PC-9 (cell line): ENCODE measurements around the gene FAM3D. TPM values are rescaled to one million over a fixed set of nuclear protein-coding genes. Genes with fewer than 3 reads are reported as not detected.

Experiments used
- BruUV-seq: library from RNA; stranded (reverse); fragments of 400-500 nt; replicated peaks from 2 replicates; lab custom pipeline; 2021; lab: Mats Ljungman, UMichigan
- CTCF ChIA-PET: fragments of 300-600 bp; sonication (Branson Sonifier 250); formaldehyde crosslinking; loops from one replicate; lab custom pipeline; 2022; ENCODE audit warnings: antibody characterized with exemption; lab: Charles Lee
- POLR2A ChIA-PET: fragments of 300-600 bp; sonication (Branson Sonifier 250); formaldehyde crosslinking; loops from one replicate; lab custom pipeline; 2022; ENCODE audit warnings: antibody characterized with exemption; ENCODE audit not compliant: unreplicated experiment; lab: Charles Lee
- DNase-seq, 2 experiments: peaks; one replicate each; pipeline versions ENCODE4 v3.0.0 to v3.0.0-alpha.2; 2015 to 2022; ENCODE audit warnings: mixed read lengths in 1 of 2
- H2AFZ ChIP-seq: fragments of 200-600 bp; sonication (generic); 2 replicates; pipeline ENCODE4 v1.8.1; 2017; ENCODE audit warnings: antibody characterized with exemption
- H3F3A ChIP-seq: fragments of 200-600 bp; sonication (generic); 2 replicates; pipeline ENCODE4 v1.8.1; 2017; ENCODE audit warnings: antibody characterized with exemption, mild to moderate bottlenecking, low read depth; ENCODE audit not compliant: insufficient read depth
- H3K27ac ChIP-seq: fragments of 200-600 bp; sonication (generic); 2 replicates; pipeline ENCODE4 v1.6.1; 2016; ENCODE audit warnings: mixed run types
- H3K27me3 ChIP-seq: fragments of 200-600 bp; sonication (generic); 2 replicates; pipeline ENCODE4 v1.6.1; 2016; ENCODE audit warnings: low read depth, mixed run types; ENCODE audit not compliant: insufficient read depth
- H3K36me3 ChIP-seq: fragments of 200-600 bp; sonication (generic); 2 replicates; pipeline ENCODE4 v1.6.1; 2016; ENCODE audit warnings: low read depth, mixed run types
- H3K4me1 ChIP-seq: fragments of 200-600 bp; sonication (generic); replicated peaks from 2 replicates; pipeline ENCODE4 v1.6.1; 2016; ENCODE audit warnings: mixed run types; ENCODE audit not compliant: insufficient read depth
- H3K4me2 ChIP-seq: fragments of 200-600 bp; sonication (generic); 2 replicates; pipeline ENCODE4 v1.6.1; 2017; ENCODE audit warnings: mixed run types
- H3K4me3 ChIP-seq: fragments of 200-600 bp; sonication (generic); 2 replicates; pipeline ENCODE4 v1.6.1; 2016; ENCODE audit warnings: mixed run types
- H3K79me2 ChIP-seq: fragments of 200-600 bp; sonication (generic); 2 replicates; pipeline ENCODE4 v1.6.1; 2017; ENCODE audit warnings: low read depth, mixed run types
- H3K9me2 ChIP-seq: fragments of 200-600 bp; sonication (generic); 2 replicates; pipeline ENCODE4 v1.8.1; 2017; ENCODE audit warnings: mild to moderate bottlenecking; ENCODE audit not compliant: insufficient read depth
- H3K9me3 ChIP-seq: fragments of 200-600 bp; sonication (generic); 2 replicates; pipeline ENCODE4 v1.8.1; 2016; ENCODE audit warnings: low read depth; ENCODE audit not compliant: insufficient read depth
- H4K20me1 ChIP-seq: fragments of 200-600 bp; sonication (generic); 2 replicates; pipeline ENCODE4 v1.8.1; 2017; ENCODE audit not compliant: insufficient read depth
- CTCF ChIP-seq: fragments of 200-600 bp; sonication (generic); conservative IDR thresholded peaks from 2 replicates; pipeline ENCODE4 v1.6.1; 2017; ENCODE audit warnings: mixed run types, antibody characterized with exemption, mild to moderate bottlenecking, moderate library complexity
- EZH2 ChIP-seq: fragments of 200-600 bp; sonication (generic); IDR thresholded peaks from 2 replicates; pipeline ENCODE4 v1.8.0; 2017; ENCODE audit warnings: antibody characterized with exemption, low read depth
- intact Hi-C: fragments of 100-400 bp; cut with micrococcal nuclease; formaldehyde crosslinking; loops from one replicate; pipeline ENCODE4 v1.10.0; 2022; ENCODE audit not compliant: unreplicated experiment
- total RNA-seq: library from RNA; stranded (reverse); gene quantifications from 2 replicates; pipeline ENCODE4 v1.2.3, GENCODE V29; 2021

FAM3D gene
- total RNA-seq, 1 experiment from 2014 or later = not detected

- ChIA-PET POLR2A (no interaction called here), CTCF (no interaction called here)
- no peak overlapping the region for H3K4me2 ChIP-seq
- no peak overlapping the region for H2AFZ ChIP-seq
- DNase-seq = no peak
- H3K4me3 ChIP-seq = no peak overlapping the region
- intact Hi-C loops = loop anchor here (10.0 kb wide), 1 partner anchor 209 kb away; no protein-coding TSS in a partner anchor
- no peaks in the 10 kb centered on the region for H3F3A ChIP-seq
- no peaks in the 10 kb centered on the region for H3K36me3 ChIP-seq
- H4K20me1 ChIP-seq = no peaks in the 10 kb centered on the region
- TF ChIP-seq CTCF (no peak), EZH2 (no peak)
- no peak overlapping the region for H3K27ac ChIP-seq
- H3K27me3 ChIP-seq = no peaks in the 10 kb centered on the region
- BruUV-seq = no TSS peak
- no peaks in the 10 kb centered on the region for H3K9me2 ChIP-seq
- peaks cover 8% of the 10 kb centered on the region; the same call in 1 of the 2 replicates for H3K4me1 ChIP-seq
- H3K9me3 ChIP-seq = no peaks in the 10 kb centered on the region
- no peaks in the 10 kb centered on the region for H3K79me2 ChIP-seq
Observed at GRCh38 chr3:58623478-58623877, 43.1 kb downstream of the FAM3D start.

GRCh38 chr3:58622892-58623291 is 43.7 kb downstream of the FAM3D start:
- Histone ChIP-seq H3K27me3 (no peaks in the 10 kb centered on the region), H3K4me2 (no peak overlapping the region), H3K27ac (no peak overlapping the region), H3K4me1 (peaks cover 3% of the 10 kb centered on the region; the same call in 1 of the 2 replicates), H3K9me3 (no peaks in the 10 kb centered on the region), H3K9me2 (no peaks in the 10 kb centered on the region), H3K36me3 (no peaks in the 10 kb centered on the region), H3F3A (no peaks in the 10 kb centered on the region), H2AFZ (no peak overlapping the region), H4K20me1 (no peaks in the 10 kb centered on the region), H3K79me2 (no peaks in the 10 kb centered on the region), H3K4me3 (no peak overlapping the region)
- no TSS peak for BruUV-seq
- intact Hi-C loops = loop anchor here (10.0 kb wide), 1 partner anchor 208 kb away; no protein-coding TSS in a partner anchor
- ChIA-PET POLR2A (no interaction called here), CTCF (no interaction called here)
- no peak for DNase-seq
- TF ChIP-seq CTCF (no peak), EZH2 (no peak)

- no peak overlapping the region for H3K27ac ChIP-seq
- no peak for TF ChIP-seq EZH2
- no peak for TF ChIP-seq CTCF
- H3K4me1 ChIP-seq = no peaks in the 10 kb centered on the region
- no peaks in the 10 kb centered on the region for H3K27me3 ChIP-seq
- H4K20me1 ChIP-seq = no peaks in the 10 kb centered on the region
- H3K9me3 ChIP-seq = no peaks in the 10 kb centered on the region
- H3K9me2 ChIP-seq = no peaks in the 10 kb centered on the region
- no TSS peak for BruUV-seq
- no peak overlapping the region for H3K4me3 ChIP-seq
- DNase-seq = no peak
- no peak overlapping the region for H3K4me2 ChIP-seq
- ChIA-PET POLR2A (no interaction called here), CTCF (no interaction called here)
- no peaks in the 10 kb centered on the region for H3F3A ChIP-seq
- intact Hi-C loops = loop anchor here (10.0 kb wide), 1 partner anchor 208 kb away; no protein-coding TSS in a partner anchor
- no peaks in the 10 kb centered on the region for H3K36me3 ChIP-seq
- H3K79me2 ChIP-seq = no peaks in the 10 kb centered on the region
- no peak overlapping the region for H2AFZ ChIP-seq
Observed at GRCh38 chr3:58622436-58622835, 44.1 kb downstream of the FAM3D start.
